ENCODE data around the gene MPPE1.

The MPPE1 gene

DNA sequence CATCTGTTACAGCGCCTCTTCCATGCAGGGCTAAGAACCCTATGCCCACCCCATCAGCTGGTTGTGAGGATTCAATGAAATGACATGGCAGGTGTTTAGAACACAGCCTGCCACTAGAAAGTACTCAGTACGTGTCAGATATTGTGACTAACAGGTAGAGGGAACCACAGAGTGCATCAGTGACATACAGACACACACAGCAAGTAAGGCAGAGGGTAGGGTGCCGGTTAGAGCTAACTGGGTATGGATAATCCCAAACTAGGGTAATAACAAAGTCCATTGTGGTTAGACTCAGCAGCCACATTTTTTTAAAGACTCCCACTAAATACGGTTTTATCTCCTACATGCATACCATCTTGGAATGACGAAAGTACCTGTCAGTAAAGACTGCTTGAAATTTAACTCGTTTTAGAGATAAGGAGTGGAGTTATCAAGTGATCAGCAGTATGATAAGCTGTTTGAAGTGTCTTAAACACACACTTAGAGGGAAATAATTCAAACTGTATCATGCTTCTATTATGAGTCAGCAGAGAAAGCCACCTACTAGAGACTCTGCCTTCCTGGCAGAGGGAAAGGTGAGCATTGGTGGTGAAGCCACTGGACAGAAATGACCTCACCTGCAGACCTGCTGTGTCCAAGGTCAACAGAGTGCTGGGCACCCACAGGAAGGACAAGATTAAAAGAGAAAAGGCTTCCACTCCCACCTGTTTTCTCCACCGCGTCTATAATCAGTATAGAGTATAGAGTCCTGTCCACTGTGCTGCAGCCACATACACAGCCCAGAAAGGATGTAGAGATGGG, 20.6 kb downstream of the MPPE1 start:
- no peak for DNase-seq (ENCODE audit: insufficient read length, low spot score)
- TF ChIP-seq, protein P1, sequence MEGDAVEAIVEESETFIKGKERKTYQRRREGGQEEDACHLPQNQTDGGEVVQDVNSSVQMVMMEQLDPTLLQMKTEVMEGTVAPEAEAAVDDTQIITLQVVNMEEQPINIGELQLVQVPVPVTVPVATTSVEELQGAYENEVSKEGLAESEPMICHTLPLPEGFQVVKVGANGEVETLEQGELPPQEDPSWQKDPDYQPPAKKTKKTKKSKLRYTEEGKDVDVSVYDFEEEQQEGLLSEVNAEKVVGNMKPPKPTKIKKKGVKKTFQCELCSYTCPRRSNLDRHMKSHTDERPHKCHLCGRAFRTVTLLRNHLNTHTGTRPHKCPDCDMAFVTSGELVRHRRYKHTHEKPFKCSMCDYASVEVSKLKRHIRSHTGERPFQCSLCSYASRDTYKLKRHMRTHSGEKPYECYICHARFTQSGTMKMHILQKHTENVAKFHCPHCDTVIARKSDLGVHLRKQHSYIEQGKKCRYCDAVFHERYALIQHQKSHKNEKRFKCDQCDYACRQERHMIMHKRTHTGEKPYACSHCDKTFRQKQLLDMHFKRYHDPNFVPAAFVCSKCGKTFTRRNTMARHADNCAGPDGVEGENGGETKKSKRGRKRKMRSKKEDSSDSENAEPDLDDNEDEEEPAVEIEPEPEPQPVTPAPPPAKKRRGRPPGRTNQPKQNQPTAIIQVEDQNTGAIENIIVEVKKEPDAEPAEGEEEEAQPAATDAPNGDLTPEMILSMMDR (IDR thresholded peaks at IDR 0.05; ENCODE audit: insufficient read depth, missing control alignments): no peak
- no peak for FAIRE-seq

DNA sequence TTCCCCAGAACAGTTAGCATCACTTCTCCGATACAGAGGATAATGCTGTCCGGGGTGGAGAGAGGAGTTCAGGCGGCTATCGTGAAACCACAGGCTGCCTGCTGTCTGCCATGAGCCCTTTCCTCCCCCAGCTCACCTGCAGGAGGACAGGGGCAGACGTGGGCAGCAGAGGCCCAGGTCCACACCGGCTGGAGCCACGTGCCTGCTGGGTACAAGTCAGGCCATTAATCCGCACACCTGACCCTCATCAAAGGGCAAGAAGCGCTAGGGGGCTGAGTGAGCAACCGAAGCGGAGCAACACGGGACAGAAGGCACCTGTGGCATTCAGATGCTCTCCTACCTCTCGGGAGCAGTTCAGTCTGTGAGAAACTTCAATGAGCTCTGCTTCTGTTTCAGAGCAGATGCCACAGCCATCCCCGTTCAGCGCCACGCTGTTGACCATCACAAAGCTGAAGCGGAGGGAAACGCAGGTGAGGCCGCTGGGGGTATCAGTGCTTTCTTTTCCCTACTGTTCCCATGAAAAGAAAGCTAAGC, 21.5 kb downstream of the MPPE1 start:
- no peak for FAIRE-seq
- TF ChIP-seq, protein P1 (IDR thresholded peaks at IDR 0.05; ENCODE audit: insufficient read depth, missing control alignments): no peak
- DNase-seq (ENCODE audit: insufficient read length, low spot score): no peak

DNA sequence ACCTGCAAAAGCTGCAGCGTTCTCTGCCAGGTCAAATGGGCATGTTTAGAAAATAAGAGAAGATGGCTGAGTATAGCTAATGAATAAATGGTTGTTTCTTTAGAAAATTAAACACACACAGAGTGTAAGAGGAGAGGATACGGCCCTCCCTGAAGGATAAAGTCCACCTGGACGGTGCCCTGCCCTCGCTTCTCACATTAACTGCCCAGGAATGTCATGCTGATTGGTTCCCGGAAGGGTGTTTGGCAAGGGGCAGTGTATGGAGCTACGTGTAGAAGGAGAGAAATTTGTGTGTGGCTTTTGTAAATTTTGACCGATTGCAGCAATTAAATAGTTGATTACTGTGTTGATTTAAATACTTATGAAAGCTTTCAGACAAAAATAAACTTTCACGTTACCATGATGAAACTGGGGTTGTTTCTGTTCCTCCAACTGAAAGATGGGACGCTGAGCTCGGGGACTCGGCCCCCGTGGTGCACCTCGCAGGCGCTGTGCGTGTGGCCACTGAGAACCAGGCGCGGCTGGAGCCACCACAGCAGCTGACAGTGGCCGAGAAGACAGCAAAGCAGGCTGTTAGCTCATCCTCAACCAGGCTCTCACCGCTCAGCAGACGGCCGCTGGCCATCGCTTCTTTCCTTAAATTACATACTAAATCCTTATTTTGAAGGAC, 22.7 kb downstream of the MPPE1 start:
- DNase-seq (ENCODE audit: insufficient read length, low spot score): no peak
- no peak for FAIRE-seq
- TF ChIP-seq, protein P1 (IDR thresholded peaks at IDR 0.05; ENCODE audit: insufficient read depth, missing control alignments): no peak

DNA sequence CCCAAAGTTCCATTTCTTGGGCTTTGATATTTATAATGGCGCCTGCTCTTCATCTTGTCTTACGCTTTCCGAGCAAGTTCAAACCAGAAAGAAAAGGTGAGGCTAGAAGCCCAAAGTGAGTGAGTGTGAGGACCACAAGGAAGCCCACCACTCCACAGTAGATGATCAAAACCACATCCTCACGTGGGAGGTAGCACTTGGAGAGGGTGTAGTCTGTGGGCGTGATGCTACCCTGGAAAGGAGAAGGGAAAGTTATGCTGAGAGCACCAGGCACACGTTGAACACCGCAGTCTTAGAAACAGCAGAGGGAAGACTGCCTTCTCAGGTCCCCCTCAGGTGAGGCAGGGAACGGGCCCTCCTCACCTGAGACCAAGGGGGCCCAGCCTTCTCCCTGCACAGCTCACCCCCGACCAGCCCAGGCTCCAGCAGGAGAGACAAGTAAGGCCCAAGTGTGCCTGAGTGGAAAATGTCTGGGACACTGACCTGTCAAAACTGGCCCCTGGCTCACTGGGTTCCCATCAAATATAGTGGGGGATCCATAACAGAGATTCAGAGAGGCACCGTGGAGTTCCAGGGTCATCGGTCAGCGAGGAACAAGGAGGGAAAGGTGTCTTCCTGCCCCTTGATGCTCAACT, 23.6 kb downstream of the MPPE1 start:
- FAIRE-seq (no peak), DNase-seq (ENCODE audit: insufficient read length, low spot score) (no peak)
- TF ChIP-seq, protein P1 (IDR thresholded peaks at IDR 0.05; ENCODE audit: insufficient read depth, missing control alignments): no peak

DNA sequence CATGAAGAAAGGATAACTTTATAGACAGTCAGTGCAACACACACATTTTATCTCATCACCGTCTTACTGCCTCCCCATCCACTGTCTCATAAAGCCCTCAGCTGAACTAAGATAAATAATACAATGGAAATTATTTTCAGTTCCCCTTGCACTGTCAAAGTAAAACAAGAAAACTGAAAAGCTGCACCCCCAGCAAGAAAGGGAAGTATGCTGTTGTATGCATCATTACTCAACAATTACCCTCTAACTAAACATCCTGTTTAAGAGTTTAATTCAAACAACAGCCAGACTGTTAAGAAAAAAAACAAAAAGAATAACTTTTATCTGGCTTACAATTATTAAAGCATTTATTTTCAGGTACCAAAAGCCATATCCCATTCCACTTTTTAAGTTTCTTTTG, 25.0 kb downstream of the MPPE1 start:
- TF ChIP-seq, protein P1 (IDR thresholded peaks at IDR 0.05; ENCODE audit: insufficient read depth, missing control alignments): no peak
- FAIRE-seq (no peak), DNase-seq (ENCODE audit: insufficient read length, low spot score) (no peak)

DNA sequence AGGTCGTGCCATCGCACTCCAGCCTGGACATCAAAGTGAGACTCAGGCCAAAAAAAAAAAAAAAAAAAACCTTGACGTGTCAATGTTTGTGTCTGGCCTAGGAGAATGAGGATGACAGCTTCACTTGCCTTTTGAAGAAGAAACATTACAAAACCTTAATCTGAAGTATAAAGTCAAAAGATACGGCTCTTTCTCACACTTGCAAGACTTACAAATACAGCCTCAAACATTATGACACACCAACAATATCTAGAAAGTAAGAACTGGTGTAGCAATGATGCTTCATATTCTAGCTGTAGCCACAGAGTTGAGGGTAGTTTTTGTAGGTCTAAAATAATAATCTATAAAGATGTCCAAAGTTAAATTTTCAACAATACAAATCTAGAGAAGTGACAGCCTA, 25.5 kb downstream of the MPPE1 start:
- TF ChIP-seq, protein P1 (IDR thresholded peaks at IDR 0.05; ENCODE audit: insufficient read depth, missing control alignments): no peak
- FAIRE-seq: no peak
- no peak for DNase-seq (ENCODE audit: insufficient read length, low spot score)
